Measurements from ENCODE around the gene NAMPT. TPM values are rescaled to one million over a fixed set of nuclear protein-coding genes. Genes with fewer than 3 reads are reported as not detected.

NAMPT gene
- total RNA-seq, 1 donor from 2014 or later, result 153 TPM

DNA sequence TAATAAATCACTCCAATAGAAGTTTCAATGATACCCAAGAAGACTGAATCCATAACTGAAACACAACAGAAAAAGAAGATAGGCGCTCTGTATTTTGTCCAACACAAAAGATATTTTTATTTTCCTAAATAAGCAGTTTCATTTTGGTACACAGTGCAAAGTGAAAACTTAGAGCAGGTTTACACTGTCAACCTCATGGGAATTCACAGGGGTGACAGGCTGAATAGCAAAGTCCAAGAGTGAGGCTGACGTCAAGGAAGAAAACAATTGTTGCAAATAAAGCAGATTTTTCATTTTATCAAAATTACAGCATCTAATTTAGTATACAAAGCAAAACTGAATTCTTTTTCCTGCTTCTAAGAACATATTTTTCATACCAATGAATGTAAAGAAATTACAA lies 28.6 kb downstream of the NAMPT start:
- Mint-ChIP-seq H3K27ac (ENCODE audit: unreplicated experiment) (no peak overlapping the region), H3K9me3 (ENCODE audit: unreplicated experiment) (no peaks in the 10 kb centered on the region), H3K4me1 (ENCODE audit: unreplicated experiment) (peaks cover 8% of the 10 kb centered on the region), H3K4me3 (ENCODE audit: unreplicated experiment) (no peak overlapping the region), H3K27me3 (ENCODE audit: unreplicated experiment) (no peaks in the 10 kb centered on the region), H3K36me3 (ENCODE audit: low read depth, unreplicated experiment) (peaks cover 53% of the 10 kb centered on the region)
- TF ChIP-seq, protein P1, sequence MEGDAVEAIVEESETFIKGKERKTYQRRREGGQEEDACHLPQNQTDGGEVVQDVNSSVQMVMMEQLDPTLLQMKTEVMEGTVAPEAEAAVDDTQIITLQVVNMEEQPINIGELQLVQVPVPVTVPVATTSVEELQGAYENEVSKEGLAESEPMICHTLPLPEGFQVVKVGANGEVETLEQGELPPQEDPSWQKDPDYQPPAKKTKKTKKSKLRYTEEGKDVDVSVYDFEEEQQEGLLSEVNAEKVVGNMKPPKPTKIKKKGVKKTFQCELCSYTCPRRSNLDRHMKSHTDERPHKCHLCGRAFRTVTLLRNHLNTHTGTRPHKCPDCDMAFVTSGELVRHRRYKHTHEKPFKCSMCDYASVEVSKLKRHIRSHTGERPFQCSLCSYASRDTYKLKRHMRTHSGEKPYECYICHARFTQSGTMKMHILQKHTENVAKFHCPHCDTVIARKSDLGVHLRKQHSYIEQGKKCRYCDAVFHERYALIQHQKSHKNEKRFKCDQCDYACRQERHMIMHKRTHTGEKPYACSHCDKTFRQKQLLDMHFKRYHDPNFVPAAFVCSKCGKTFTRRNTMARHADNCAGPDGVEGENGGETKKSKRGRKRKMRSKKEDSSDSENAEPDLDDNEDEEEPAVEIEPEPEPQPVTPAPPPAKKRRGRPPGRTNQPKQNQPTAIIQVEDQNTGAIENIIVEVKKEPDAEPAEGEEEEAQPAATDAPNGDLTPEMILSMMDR (IDR thresholded peaks at IDR 0.05; ENCODE audit: unreplicated experiment), result no peak
- no peak for DNase-seq (ENCODE audit: low spot score)

DNA sequence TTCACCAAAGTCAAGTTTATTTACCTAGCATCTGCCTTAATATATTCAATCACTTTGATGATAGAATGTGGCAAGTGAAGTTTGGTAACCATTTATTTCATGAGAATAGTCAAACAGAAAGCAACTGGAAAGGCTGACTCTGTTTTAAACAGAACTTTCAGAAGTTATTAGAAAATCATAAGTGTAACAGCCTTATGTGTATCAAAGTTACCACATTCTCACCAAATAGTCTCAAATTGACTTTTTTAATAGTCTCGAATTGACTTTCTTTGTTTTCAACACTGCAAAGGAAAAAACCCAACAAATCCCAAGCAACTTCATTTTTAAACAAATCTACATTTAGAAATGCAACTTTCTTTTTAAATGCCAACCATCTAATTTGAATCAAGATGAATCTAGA lies 29.5 kb downstream of the NAMPT start:
- Mint-ChIP-seq H3K27ac (ENCODE audit: unreplicated experiment) (no peak overlapping the region), H3K36me3 (ENCODE audit: low read depth, unreplicated experiment) (peaks cover 49% of the 10 kb centered on the region), H3K27me3 (ENCODE audit: unreplicated experiment) (no peaks in the 10 kb centered on the region), H3K4me1 (ENCODE audit: unreplicated experiment) (peaks cover 8% of the 10 kb centered on the region), H3K4me3 (ENCODE audit: unreplicated experiment) (no peak overlapping the region), H3K9me3 (ENCODE audit: unreplicated experiment) (no peaks in the 10 kb centered on the region)
- no peak for DNase-seq (ENCODE audit: low spot score)
- TF ChIP-seq, protein P1 (IDR thresholded peaks at IDR 0.05; ENCODE audit: unreplicated experiment), result no peak

DNA sequence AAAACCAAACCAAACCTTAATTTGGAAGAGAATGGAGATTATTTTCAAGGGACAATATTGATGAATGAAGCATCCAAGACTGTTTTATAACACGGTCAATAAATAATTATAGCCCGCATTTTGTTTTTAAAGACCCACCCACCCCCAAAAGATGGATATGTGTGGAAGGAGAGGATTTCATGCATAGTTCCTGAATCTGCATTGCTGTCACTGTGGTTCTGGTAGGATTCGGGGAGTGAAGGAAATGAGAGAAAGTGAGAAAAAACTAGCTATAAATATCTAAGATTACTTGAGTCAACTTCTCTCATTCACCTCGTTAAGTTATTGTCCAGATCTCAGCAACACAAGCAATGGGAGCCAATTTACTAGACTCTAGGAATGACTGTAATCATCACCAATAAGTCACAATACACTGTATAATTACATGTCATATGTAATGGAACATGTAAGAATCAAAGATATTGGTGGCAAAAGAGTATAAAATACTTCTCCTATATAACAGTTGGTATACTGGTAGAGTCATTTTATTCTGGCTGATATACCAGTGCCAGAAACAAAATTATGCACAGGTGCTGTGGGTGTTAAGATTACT lies 30.2 kb downstream of the NAMPT start:
- H3K36me3 Mint-ChIP-seq (ENCODE audit: low read depth, unreplicated experiment), result peaks cover 47% of the 10 kb centered on the region
- no peaks in the 10 kb centered on the region for H3K9me3 Mint-ChIP-seq (ENCODE audit: unreplicated experiment)
- H3K4me3 Mint-ChIP-seq (ENCODE audit: unreplicated experiment), result no peak overlapping the region
- no peak overlapping the region for H3K27ac Mint-ChIP-seq (ENCODE audit: unreplicated experiment)
- H3K4me1 Mint-ChIP-seq (ENCODE audit: unreplicated experiment), result peaks cover 8% of the 10 kb centered on the region
- TF ChIP-seq, protein P1 (IDR thresholded peaks at IDR 0.05; ENCODE audit: unreplicated experiment), result no peak
- no peaks in the 10 kb centered on the region for H3K27me3 Mint-ChIP-seq (ENCODE audit: unreplicated experiment)
- DNase-seq (ENCODE audit: low spot score), result no peak

DNA sequence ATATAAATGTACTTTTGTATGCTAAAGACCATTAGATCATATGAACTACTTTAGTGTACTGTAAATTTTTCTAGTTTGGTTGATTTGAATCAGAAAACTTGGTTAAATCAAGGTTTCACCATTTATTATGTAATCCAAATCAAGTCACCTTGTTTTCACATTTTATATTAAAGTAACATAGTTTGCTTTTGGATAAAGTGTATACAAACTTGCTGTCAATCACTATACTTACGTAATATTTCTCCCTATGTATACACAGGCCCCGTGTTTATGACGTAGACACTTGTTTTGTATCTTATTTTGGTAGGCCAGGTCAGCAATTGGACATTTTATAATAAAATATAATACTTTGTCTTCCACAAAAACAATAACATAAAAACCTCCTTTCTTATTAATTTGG lies 32.2 kb downstream of the NAMPT start:
- Mint-ChIP-seq H3K27ac (ENCODE audit: unreplicated experiment) (no peak overlapping the region), H3K27me3 (ENCODE audit: unreplicated experiment) (no peaks in the 10 kb centered on the region)

DNA sequence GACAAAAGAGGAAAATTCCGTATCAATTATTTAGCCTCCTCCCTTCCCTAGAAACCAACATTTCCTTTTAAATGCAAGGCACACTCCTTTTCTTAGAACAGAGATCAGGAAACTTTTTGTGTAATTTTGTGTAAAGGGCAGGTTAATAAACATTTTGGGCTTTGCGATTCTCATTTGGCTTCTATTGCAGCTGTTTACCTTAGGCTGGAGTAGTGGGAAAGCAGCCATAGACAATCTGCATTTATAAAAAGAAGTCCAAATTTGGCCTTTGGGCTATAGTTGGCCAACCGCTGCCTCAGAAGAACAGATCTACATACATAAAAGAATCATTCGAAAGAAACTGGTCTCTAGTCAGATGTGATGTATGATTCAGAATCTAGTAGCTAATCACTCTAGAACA lies 35.3 kb downstream of the NAMPT start:
- H3K4me1 Mint-ChIP-seq (ENCODE audit: unreplicated experiment), result peaks cover 3% of the 10 kb centered on the region
- H3K36me3 Mint-ChIP-seq (ENCODE audit: low read depth, unreplicated experiment), result peaks cover 41% of the 10 kb centered on the region
- no peak for DNase-seq (ENCODE audit: low spot score)
- H3K9me3 Mint-ChIP-seq (ENCODE audit: unreplicated experiment), result peaks cover 9% of the 10 kb centered on the region
- TF ChIP-seq, protein P1 (IDR thresholded peaks at IDR 0.05; ENCODE audit: unreplicated experiment), result no peak
- H3K4me3 Mint-ChIP-seq (ENCODE audit: unreplicated experiment), result peak overlapping the region; percentile 33
- no peak overlapping the region for H3K27ac Mint-ChIP-seq (ENCODE audit: unreplicated experiment)
- no peaks in the 10 kb centered on the region for H3K27me3 Mint-ChIP-seq (ENCODE audit: unreplicated experiment)

More for the DNA sequence above, 32.2 kb downstream of the NAMPT start:
- Mint-ChIP-seq H3K4me1 (ENCODE audit: unreplicated experiment) (peaks cover 4% of the 10 kb centered on the region), H3K36me3 (ENCODE audit: low read depth, unreplicated experiment) (peaks cover 47% of the 10 kb centered on the region), H3K4me3 (ENCODE audit: unreplicated experiment) (no peak overlapping the region), H3K9me3 (ENCODE audit: unreplicated experiment) (no peaks in the 10 kb centered on the region)
- TF ChIP-seq, protein P1 (IDR thresholded peaks at IDR 0.05; ENCODE audit: unreplicated experiment), result no peak
- no peak for DNase-seq (ENCODE audit: low spot score)
